ENCODE measurements around the gene SRPX2.

DNA sequence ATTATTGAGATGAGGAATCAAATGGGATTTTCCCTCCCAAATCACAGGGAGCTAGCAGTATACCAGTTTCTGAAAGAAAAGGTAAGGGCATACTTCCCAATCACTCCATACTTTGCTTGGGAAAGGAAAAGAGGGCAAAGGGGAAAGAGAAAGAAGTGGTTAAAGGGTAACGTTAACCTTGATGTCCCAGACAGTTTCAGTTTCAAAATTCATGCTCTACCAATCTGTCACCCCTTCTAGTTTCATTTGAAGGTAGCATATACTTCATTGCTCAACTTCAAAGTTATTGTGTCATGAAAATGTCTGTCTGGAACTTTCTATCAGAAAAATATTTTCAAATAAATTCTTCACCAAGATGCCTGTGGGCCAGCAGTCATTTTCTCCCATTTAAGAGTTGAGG lies 43.2 kb upstream of the SRPX2 start:
- TF ChIP-seq, protein P1, sequence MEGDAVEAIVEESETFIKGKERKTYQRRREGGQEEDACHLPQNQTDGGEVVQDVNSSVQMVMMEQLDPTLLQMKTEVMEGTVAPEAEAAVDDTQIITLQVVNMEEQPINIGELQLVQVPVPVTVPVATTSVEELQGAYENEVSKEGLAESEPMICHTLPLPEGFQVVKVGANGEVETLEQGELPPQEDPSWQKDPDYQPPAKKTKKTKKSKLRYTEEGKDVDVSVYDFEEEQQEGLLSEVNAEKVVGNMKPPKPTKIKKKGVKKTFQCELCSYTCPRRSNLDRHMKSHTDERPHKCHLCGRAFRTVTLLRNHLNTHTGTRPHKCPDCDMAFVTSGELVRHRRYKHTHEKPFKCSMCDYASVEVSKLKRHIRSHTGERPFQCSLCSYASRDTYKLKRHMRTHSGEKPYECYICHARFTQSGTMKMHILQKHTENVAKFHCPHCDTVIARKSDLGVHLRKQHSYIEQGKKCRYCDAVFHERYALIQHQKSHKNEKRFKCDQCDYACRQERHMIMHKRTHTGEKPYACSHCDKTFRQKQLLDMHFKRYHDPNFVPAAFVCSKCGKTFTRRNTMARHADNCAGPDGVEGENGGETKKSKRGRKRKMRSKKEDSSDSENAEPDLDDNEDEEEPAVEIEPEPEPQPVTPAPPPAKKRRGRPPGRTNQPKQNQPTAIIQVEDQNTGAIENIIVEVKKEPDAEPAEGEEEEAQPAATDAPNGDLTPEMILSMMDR (IDR thresholded peaks at IDR 0.05; ENCODE audit: poor library complexity) = no peak
- TF ChIP-seq EZH2 (IDR thresholded peaks at IDR 0.05; ENCODE audit: borderline replicate concordance) = no peak
- TF ChIP-seq EZH2phosphoT487 (IDR thresholded peaks at IDR 0.05; ENCODE audit: low read depth, severe bottlenecking, unreplicated experiment) = no peak
